ELR (cell line): ENCODE data around the gene ASIC4.

Experiments
- DNase-seq: peaks from one replicate; pipeline ENCODE4 v3.0.0-alpha.2; 2015; ENCODE audit warnings: low read depth

Gene ASIC4

GRCh38 chr2:219497495-219498279 is 16.6 kb upstream of the ASIC4 start:
- peak; percentile 90 for DNase-seq

GRCh38 chr2:219498280-219499057 is 15.8 kb upstream of the ASIC4 start, which contains the start of gene GMPPA:
Gene GMPPA (plus strand): TSS chr2:219498891. CDS start chr2:219499976, 1,085 bp downstream.
- peak; percentile 99 for DNase-seq

- no peak for DNase-seq
These were observed 15.3 kb upstream of the ASIC4 start for GRCh38 chr2:219499058-219499307.

GRCh38 chr2:219499555-219499954 is 14.7 kb upstream of the ASIC4 start:
- DNase-seq = no peak

GRCh38 chr2:219500135-219500534 is 14.1 kb upstream of the ASIC4 start:
- peak; percentile 49 for DNase-seq

- DNase-seq = no peak
These were observed 12.4 kb upstream of the ASIC4 start for GRCh38 chr2:219501849-219502248.

GRCh38 chr2:219502618-219503017 is 11.7 kb upstream of the ASIC4 start:
- no peak for DNase-seq

GRCh38 chr2:219505585-219505984 is 8.7 kb upstream of the ASIC4 start:
- no peak for DNase-seq

- no peak for DNase-seq
These were observed 8.0 kb upstream of the ASIC4 start for GRCh38 chr2:219506153-219506801.

- DNase-seq = no peak
These were observed 7.3 kb upstream of the ASIC4 start for GRCh38 chr2:219506802-219507526.

GRCh38 chr2:219507581-219508443 is 6.5 kb upstream of the ASIC4 start:
- DNase-seq = no peak

GRCh38 chr2:219508444-219508734 is 5.9 kb upstream of the ASIC4 start:
- DNase-seq = no peak

- no peak for DNase-seq
These were observed 5.1 kb upstream of the ASIC4 start for GRCh38 chr2:219508971-219509779.

- DNase-seq = peak; percentile 59
These were observed 4.3 kb upstream of the ASIC4 start for GRCh38 chr2:219509780-219510511.

GRCh38 chr2:219510512-219511135 is 3.7 kb upstream of the ASIC4 start:
- DNase-seq = no peak

- no peak for DNase-seq
These were observed 2.5 kb upstream of the ASIC4 start for GRCh38 chr2:219511547-219512325.

- DNase-seq = no peak
These were observed 1.6 kb upstream of the ASIC4 start for GRCh38 chr2:219512524-219513216.

GRCh38 chr2:219513787-219514186 is 495 bp upstream of the ASIC4 start:
- DNase-seq = no peak
